H1 (cell line): Measurements from ENCODE around the gene C2CD4B. TPM values are rescaled to one million over a fixed set of nuclear protein-coding genes. Genes with fewer than 3 reads are reported as not detected.

Experiments used
- CTCF ChIA-PET: fragments of 300-600 bp; sonication (Branson Sonifier 250); formaldehyde crosslinking; loops from one replicate; lab custom pipeline; 2021; ENCODE audit not compliant: partially characterized antibody; lab: Charles Lee
- POLR2A ChIA-PET: fragments of 300-600 bp; sonication (Branson Sonifier 250); formaldehyde crosslinking; loops from one replicate; lab custom pipeline; 2021; ENCODE audit warnings: inconsistent platforms; ENCODE audit not compliant: partially characterized antibody; lab: Charles Lee
- DNase-seq, 2 experiments: peaks; one replicate each; pipeline versions ENCODE4 v3.0.0 to v3.0.0-alpha.2; 2010 to 2022; ENCODE audit warnings: low spot score in 2 of 2, low read depth in 1 of 2, mixed read lengths in 1 of 2
- FAIRE-seq: peaks from 2 replicates; lab custom pipeline; 2011; peaks lifted over from hg19 to GRCh38; lab: Jason Lieb, UNC
- H2AFZ ChIP-seq: 2 replicates; pipeline ENCODE4 v1.8.1; 2012; ENCODE audit warnings: low read length, inconsistent platforms
- H2AK5ac ChIP-seq: 2 replicates; pipeline ENCODE4 v1.6.1; 2013; ENCODE audit warnings: low read depth, low read length
- H2BK120ac ChIP-seq: replicated peaks from 2 replicates; pipeline ENCODE3; 2013; ENCODE audit warnings: low read depth, low read length, inconsistent platforms
- H2BK12ac ChIP-seq: 2 replicates; pipeline ENCODE4 v1.6.1; 2013; ENCODE audit warnings: low read depth, low read length
- H2BK15ac ChIP-seq: 2 replicates; pipeline ENCODE4 v1.6.1; 2013; ENCODE audit warnings: low read length
- H2BK20ac ChIP-seq: 2 replicates; pipeline ENCODE4 v1.6.1; 2013; ENCODE audit warnings: low read length
- H2BK5ac ChIP-seq: 2 replicates; pipeline ENCODE4 v1.6.1; 2013; ENCODE audit warnings: low read depth, low read length
- H3K14ac ChIP-seq: 2 replicates; pipeline ENCODE4 v1.6.1; 2013; ENCODE audit warnings: inconsistent platforms; ENCODE audit not compliant: insufficient read length
- H3K18ac ChIP-seq: 2 replicates; pipeline ENCODE4 v1.6.1; 2013; ENCODE audit warnings: low read length; ENCODE audit errors: extremely low read depth
- H3K23ac ChIP-seq: 2 replicates; pipeline ENCODE4 v1.6.1; 2013; ENCODE audit warnings: inconsistent platforms; ENCODE audit not compliant: insufficient read length
- H3K23me2 ChIP-seq: 2 replicates; pipeline ENCODE4 v1.6.1; 2013; ENCODE audit warnings: low read depth, low read length
- H3K27ac ChIP-seq: 2 replicates; pipeline ENCODE4 v1.6.1; 2011; ENCODE audit warnings: low read depth, low read length, inconsistent platforms
- H3K27me3 ChIP-seq, 4 experiments: replicated peaks in 1 of 4; 1 replicate in 1 of 4; 2 replicates in 3 of 4; pipeline versions ENCODE4 v1.6.1 to v1.8.1; 2011 to 2013; ENCODE audit warnings: low read length in 3 of 4, mild to moderate bottlenecking in 3 of 4, inconsistent platforms in 2 of 4, mixed read lengths in 2 of 4, moderate library complexity in 1 of 4; ENCODE audit not compliant: control insufficient read depth in 3 of 4, insufficient read depth in 3 of 4; ENCODE audit errors: extremely low read depth in 1 of 4
- H3K36me3 ChIP-seq, 4 experiments: 2 replicates each; pipeline versions ENCODE4 v1.6.1 to v1.8.1; 2011 to 2013; ENCODE audit warnings: mild to moderate bottlenecking in 4 of 4, low read length in 3 of 4, moderate library complexity in 2 of 4, control low read depth in 1 of 4, inconsistent platforms in 1 of 4; ENCODE audit not compliant: insufficient read depth in 4 of 4, control insufficient read depth in 2 of 4
- H3K4ac ChIP-seq: replicated peaks from 2 replicates; pipeline ENCODE3; 2013; ENCODE audit warnings: low read length, low read depth, mixed read lengths, inconsistent platforms; ENCODE audit not compliant: insufficient read length
- H3K4me1 ChIP-seq, 4 experiments: replicated peaks in 1 of 4; 1 replicate in 1 of 4; 2 replicates in 3 of 4; pipeline versions ENCODE4 v1.6.1 to v1.8.1; 2011 to 2013; ENCODE audit warnings: low read length in 3 of 4, inconsistent platforms in 2 of 4, mixed read lengths in 1 of 4; ENCODE audit not compliant: insufficient read depth in 4 of 4, control insufficient read depth in 3 of 4
- H3K4me2 ChIP-seq, 2 experiments: 2 replicates each; pipeline versions ENCODE4 v1.6.1 to v1.8.1; 2011 to 2013; ENCODE audit warnings: low read depth in 2 of 2, low read length in 2 of 2, control low read depth in 1 of 2, inconsistent platforms in 1 of 2, mild to moderate bottlenecking in 1 of 2; ENCODE audit not compliant: insufficient read depth in 1 of 2
- H3K4me3 ChIP-seq, 4 experiments: fragments of 200-600, 300-600 bp in 1 of 4; sonication (generic), shearing (Covaris generic), sonication (Bioruptor Twin) in 1 of 4; 2 replicates each; pipeline versions ENCODE4 v1.5.1 to v1.8.1; 2011 to 2016; ENCODE audit warnings: low read length in 4 of 4, low read depth in 3 of 4, control low read depth in 2 of 4, inconsistent platforms in 2 of 4, mild to moderate bottlenecking in 2 of 4, mixed read lengths in 1 of 4, moderate library complexity in 1 of 4; ENCODE audit not compliant: insufficient read depth in 2 of 4; ENCODE audit errors: extremely low read depth in 1 of 4
- H3K56ac ChIP-seq: replicated peaks from 2 replicates; pipeline ENCODE3; 2013; ENCODE audit warnings: low read depth, mild to moderate bottlenecking, mixed read lengths, low read length, inconsistent platforms; ENCODE audit not compliant: insufficient read length
- H3K79me1 ChIP-seq: 2 replicates; pipeline ENCODE4 v1.6.1; 2013; ENCODE audit warnings: low read depth, low read length, control low read depth
- H3K79me2 ChIP-seq, 2 experiments: 2 replicates each; pipeline versions ENCODE4 v1.6.1 to v1.8.1; 2012 to 2013; ENCODE audit warnings: low read length in 2 of 2, mild to moderate bottlenecking in 2 of 2, inconsistent platforms in 1 of 2; ENCODE audit not compliant: insufficient read depth in 2 of 2, control insufficient read depth in 1 of 2
- H3K9ac ChIP-seq, 4 experiments: replicated peaks in 1 of 4; 1 replicate in 1 of 4; 2 replicates in 3 of 4; pipeline versions ENCODE4 v1.6.1 to v1.8.1; 2011 to 2013; ENCODE audit warnings: low read depth in 3 of 4, low read length in 3 of 4, control low read depth in 2 of 4, mild to moderate bottlenecking in 2 of 4, moderate library complexity in 2 of 4, inconsistent platforms in 1 of 4; ENCODE audit errors: extremely low read depth in 1 of 4
- H3K9me3 ChIP-seq, 2 experiments: 2 replicates each; pipeline versions ENCODE4 v1.6.1 to v1.8.1; 2012 to 2013; ENCODE audit warnings: mild to moderate bottlenecking in 2 of 2, moderate library complexity in 2 of 2, control low read depth in 1 of 2, inconsistent platforms in 1 of 2, low read depth in 1 of 2, low read length in 1 of 2, mixed read lengths in 1 of 2; ENCODE audit not compliant: insufficient read depth in 2 of 2
- H4K20me1 ChIP-seq, 2 experiments: replicated peaks in 1 of 2; 2 replicates each; pipeline versions ENCODE3 to v1.8.1; 2011 to 2013; ENCODE audit warnings: inconsistent platforms in 2 of 2, low read length in 2 of 2, mild to moderate bottlenecking in 1 of 2; ENCODE audit not compliant: insufficient read depth in 2 of 2, control insufficient read depth in 1 of 2
- H4K5ac ChIP-seq: 2 replicates; pipeline ENCODE4 v1.6.1; 2013; ENCODE audit warnings: low read length, low read depth, mixed read lengths, inconsistent platforms; ENCODE audit not compliant: insufficient read length
- H4K8ac ChIP-seq: 2 replicates; pipeline ENCODE4 v1.8.0; 2013; ENCODE audit warnings: mild to moderate bottlenecking, moderate library complexity, low read length, inconsistent platforms; ENCODE audit not compliant: insufficient read depth; ENCODE audit errors: extremely low read depth
- H4K91ac ChIP-seq: replicated peaks from 2 replicates; pipeline ENCODE3; 2013; ENCODE audit warnings: low read length, mixed read lengths, inconsistent platforms; ENCODE audit not compliant: insufficient read length
- BACH1 ChIP-seq: IDR thresholded peaks from 2 replicates; pipeline ENCODE4 v1.6.1; 2012; ENCODE audit warnings: low read length, improper control_type of control experiment
- CEBPB ChIP-seq: IDR thresholded peaks from 2 replicates; pipeline ENCODE4 v1.6.1; 2012; ENCODE audit warnings: low read depth, low read length
- KDM4A ChIP-seq: IDR thresholded peaks from one replicate; pipeline ENCODE4 v1.7.1; 2012; ENCODE audit warnings: low read depth, mild to moderate bottlenecking, moderate library complexity, low read length, inconsistent platforms; ENCODE audit not compliant: severe bottlenecking
- PHF8 ChIP-seq: fragments of 200-600 bp; sonication (generic); conservative IDR thresholded peaks from 2 replicates; pipeline ENCODE4 v1.7.1; 2012; ENCODE audit warnings: low read depth, mild to moderate bottlenecking, inconsistent platforms, low read length, moderate library complexity
- WGBS, 2 experiments: shearing (Covaris generic) in 1 of 2; methylation state at CpG; one replicate each; pipeline versions ENCODE4 v1.1.6 to v1.1.7; 2013 to 2015; ENCODE audit warnings: low lambda C conversion rate in 2 of 2, mixed read lengths in 2 of 2, inconsistent platforms in 1 of 2, low coverage in 1 of 2, missing lambda C conversion rate in 1 of 2; ENCODE audit not compliant: insufficient replicate concordance in 2 of 2, insufficient coverage in 1 of 2, insufficient read length in 1 of 2; ENCODE audit errors: extremely low coverage in 1 of 2, missing lambda C conversion rate in 1 of 2; 5-methylcytosine and 5-hydroxymethylcytosine counted together
- polyA plus RNA-seq, 7 experiments: library from polyadenylated mRNA; depleted of rRNA in 3 of 7; stranded (reverse) in 5 of 7; unstranded in 2 of 7; fragments of >200 nt in 5 of 7; fragments of 200-250 nt in 2 of 7; gene quantifications; 1 replicate in 5 of 7; 2 replicates in 1 of 7; 4 replicates in 1 of 7; pipeline versions ENCODE4 v1.2.1 to v1.2.3, GENCODE V29; 2011 to 2013; ENCODE audit warnings: missing spikeins in 2 of 7, mixed read lengths in 2 of 7
- total RNA-seq: library from RNA; stranded (reverse); fragmentation: NEBNext Ultra II Directional; extraction: Animal tissue kit (Norgen Biotek cat#: 25700); gene quantifications from 2 replicates; pipeline ENCODE4 v1.2.1, GENCODE V29; 2021

Gene C2CD4B
- total and polyA plus RNA-seq, 2 of the 8 experiments (the other 6 are each of a cell fraction or from before 2014, with no cell fraction given), result 0.12 to 0.73 TPM

- H3K14ac ChIP-seq, result no peak overlapping the region
- no peak overlapping the region for H3K56ac ChIP-seq
- no peak overlapping the region for H2BK5ac ChIP-seq
- no peaks in the 10 kb centered on the region for H3K27me3 ChIP-seq
- no peak overlapping the region for H2AK5ac ChIP-seq
- H4K20me1 ChIP-seq, result no peaks in the 10 kb centered on the region
- no peaks in the 10 kb centered on the region for H3K36me3 ChIP-seq
- H4K5ac ChIP-seq, result no peak overlapping the region
- H3K79me1 ChIP-seq, result no peaks in the 10 kb centered on the region
- CTCF ChIA-PET, result interaction anchor here (0.6 to 1.3 kb wide), 2 partner anchors 7 to 9 kb away, joined by 3 to 4 read pairs; no protein-coding TSS in a partner anchor
- TF ChIP-seq PHF8, result no peak
- no peak for TF ChIP-seq KDM4A
- TF ChIP-seq CEBPB, result no peak
- no peak for TF ChIP-seq BACH1
- TF ChIP-seq, all 59 proteins: peak for 0
- H2BK12ac ChIP-seq, result no peak overlapping the region
- WGBS, 2 experiments, result 87% methylated on average over 2 of the region's 2 CpGs; no CpG with 5 or more reads in 1 of the 2 experiments
- no peak overlapping the region for H3K4me3 ChIP-seq
- H3K18ac ChIP-seq, result no peak overlapping the region
- no peak overlapping the region for H2AFZ ChIP-seq
- no peak overlapping the region for H4K8ac ChIP-seq
- no peak overlapping the region for H3K23ac ChIP-seq
- H3K9me3 ChIP-seq, result peaks cover 0 to 8% of the 10 kb centered on the region in 2 experiments; a peak in 1 of 4 replicates
- no peak overlapping the region for H3K4ac ChIP-seq
- H3K23me2 ChIP-seq, result no peaks in the 10 kb centered on the region; the same call in 1 of the 2 replicates
- no peaks in the 10 kb centered on the region for H3K4me1 ChIP-seq
- H3K9ac ChIP-seq, result no peak overlapping the region
- H3K79me2 ChIP-seq, result no peaks in the 10 kb centered on the region
- FAIRE-seq, result no peak
- H3K27ac ChIP-seq, result no peak overlapping the region
- POLR2A ChIA-PET, result no interaction called here
- H2BK20ac ChIP-seq, result no peak overlapping the region
- no peak overlapping the region for H2BK15ac ChIP-seq
- no peak for DNase-seq
- no peak overlapping the region for H3K4me2 ChIP-seq
- H2BK120ac ChIP-seq, result no peak overlapping the region
- no peak overlapping the region for H4K91ac ChIP-seq
Measured at GRCh38 chr15:62190274-62190673, 25.2 kb upstream of the C2CD4B start.
